ENCODE measurements around the gene UBXN4. TPM values are rescaled to one million over a fixed set of nuclear protein-coding genes. Genes with fewer than 3 reads are reported as not detected.

UBXN4 gene
- total RNA-seq: 10 to 100 TPM; 54.8 to 85.1 (median 77.0) TPM

- Histone ChIP-seq H3K4me1 (peaks cover 30 to 38% of the 10 kb centered on the region in 2 donors), H3K4me3 (peak within 1 kb of the TSS; percentile 77 to 94 (median 93)), H3K27ac (peak within 1 kb of the TSS; percentile 92 to 100 (median 98)), H3K36me3 (no peaks in the 10 kb centered on the region), H3K9me3 (no peaks in the 10 kb centered on the region), H3K27me3 (no peaks in the 10 kb centered on the region)
- in situ Hi-C loops (cut with MboI; ENCODE audit: low sequenced_read_pairs in 4 of 4): loop anchor here in 1 of 4 donors (10.0 kb wide), 1 partner anchor 207 kb away; the partner anchor contains the start of genes R3HDM1 and ZRANB3
- DNase-seq (peak; percentile 97 to 99), ATAC-seq (peak; percentile 86 to 92)
- TF ChIP-seq POLR2A (IDR thresholded peaks at IDR 0.05): peak; percentile 94 to 96
- TF ChIP-seq CTCF (IDR thresholded peaks at IDR 0.05 in 4 of 5, conservative IDR thresholded peaks at IDR 0.05 in 1 of 5): peak in 3 of 5 experiments; percentile 13 to 53 (median 30)
- intact Hi-C loops (cut with DNase I; ENCODE audit: low total_unique reads): loop anchor here (2.0 to 5.0 kb wide), 6 partner anchors 136 to 823 kb away; partner anchors contain the start of genes CCNT2, DARS1, MCM6 and R3HDM1
These were observed at the start of gene UBXN4 for GRCh38 chr2:135741395-135742324. UBXN4 (plus strand) TSS chr2:135741855; CDS start chr2:135741930, 75 bp downstream.

GRCh38 chr2:135694711-135695110 lies 46.9 kb upstream of the UBXN4 start:
- ATAC-seq (no peak), DNase-seq (no peak)
- TF ChIP-seq CTCF (IDR thresholded peaks at IDR 0.05 in 4 of 5, conservative IDR thresholded peaks at IDR 0.05 in 1 of 5) (no peak), POLR2A (IDR thresholded peaks at IDR 0.05) (no peak)
- in situ Hi-C loops (cut with MboI; ENCODE audit: low sequenced_read_pairs in 4 of 4) (no loop called here), intact Hi-C loops (cut with DNase I; ENCODE audit: low total_unique reads) (no loop called here)
- no peak overlapping the region for H3K27ac ChIP-seq
- no peaks in the 10 kb centered on the region for H3K9me3 ChIP-seq
- no peaks in the 10 kb centered on the region for H3K27me3 ChIP-seq
- H3K4me1 ChIP-seq: no peaks in the 10 kb centered on the region
- no peak overlapping the region for H3K4me3 ChIP-seq
- H3K36me3 ChIP-seq: peaks cover 0 to 6% of the 10 kb centered on the region in 2 donors

- no peaks in the 10 kb centered on the region for H3K4me1 ChIP-seq
- intact Hi-C loops (cut with DNase I; ENCODE audit: low total_unique reads) (no loop called here), in situ Hi-C loops (cut with MboI; ENCODE audit: low sequenced_read_pairs in 4 of 4) (no loop called here)
- no peak overlapping the region for H3K27ac ChIP-seq
- H3K9me3 ChIP-seq: no peaks in the 10 kb centered on the region
- ATAC-seq: no peak
- no peaks in the 10 kb centered on the region for H3K27me3 ChIP-seq
- no peak overlapping the region for H3K4me3 ChIP-seq
- TF ChIP-seq POLR2A (IDR thresholded peaks at IDR 0.05) (no peak), CTCF (IDR thresholded peaks at IDR 0.05 in 4 of 5, conservative IDR thresholded peaks at IDR 0.05 in 1 of 5) (no peak)
- DNase-seq: no peak
- peaks cover 0 to 6% of the 10 kb centered on the region in 2 donors for H3K36me3 ChIP-seq
These were observed 42.8 kb upstream of the UBXN4 start for GRCh38 chr2:135698838-135699237.

- Histone ChIP-seq H3K27me3 (no peaks in the 10 kb centered on the region), H3K36me3 (peaks cover 0 to 5% of the 10 kb centered on the region in 2 donors), H3K4me1 (peaks cover 5 to 7% of the 10 kb centered on the region in 2 donors), H3K27ac (peak overlapping the region in 1 of 4 donors; percentile 36), H3K9me3 (no peaks in the 10 kb centered on the region), H3K4me3 (no peak overlapping the region)
- in situ Hi-C loops (cut with MboI; ENCODE audit: low sequenced_read_pairs in 4 of 4): loop anchor here in 2 of 4 donors (10.0 to 25.0 kb wide), 3 partner anchors 227 to 707 kb away; no protein-coding TSS in a partner anchor
- peak; percentile 54 to 56 for ATAC-seq
- DNase-seq: no peak
- no peak for TF ChIP-seq CTCF (IDR thresholded peaks at IDR 0.05 in 4 of 5, conservative IDR thresholded peaks at IDR 0.05 in 1 of 5)
- no peak for TF ChIP-seq POLR2A (IDR thresholded peaks at IDR 0.05)
- intact Hi-C loops (cut with DNase I; ENCODE audit: low total_unique reads): no loop called here
These were observed 40.2 kb upstream of the UBXN4 start for GRCh38 chr2:135701442-135701841.

Measured in gastrocnemius medialis (tissue), 4 donors.